CD4-positive, alpha-beta T cell treated with Interleukin-10 for 1 hour (primary cell): ENCODE measurements around the gene CIC.
A peak's percentile ranks its signal among the peaks of the same experiment; 100 is the strongest.
"Not testable (repeated sequence)": the region's sequence is repeated elsewhere in the genome, so short reads cannot be mapped to it uniquely, and the experiment has no call there.

ENCODE experiments used
- DNase-seq: peaks from one replicate; pipeline ENCODE4 v3.0.0-alpha.2; 2020

Gene CIC

DNA sequence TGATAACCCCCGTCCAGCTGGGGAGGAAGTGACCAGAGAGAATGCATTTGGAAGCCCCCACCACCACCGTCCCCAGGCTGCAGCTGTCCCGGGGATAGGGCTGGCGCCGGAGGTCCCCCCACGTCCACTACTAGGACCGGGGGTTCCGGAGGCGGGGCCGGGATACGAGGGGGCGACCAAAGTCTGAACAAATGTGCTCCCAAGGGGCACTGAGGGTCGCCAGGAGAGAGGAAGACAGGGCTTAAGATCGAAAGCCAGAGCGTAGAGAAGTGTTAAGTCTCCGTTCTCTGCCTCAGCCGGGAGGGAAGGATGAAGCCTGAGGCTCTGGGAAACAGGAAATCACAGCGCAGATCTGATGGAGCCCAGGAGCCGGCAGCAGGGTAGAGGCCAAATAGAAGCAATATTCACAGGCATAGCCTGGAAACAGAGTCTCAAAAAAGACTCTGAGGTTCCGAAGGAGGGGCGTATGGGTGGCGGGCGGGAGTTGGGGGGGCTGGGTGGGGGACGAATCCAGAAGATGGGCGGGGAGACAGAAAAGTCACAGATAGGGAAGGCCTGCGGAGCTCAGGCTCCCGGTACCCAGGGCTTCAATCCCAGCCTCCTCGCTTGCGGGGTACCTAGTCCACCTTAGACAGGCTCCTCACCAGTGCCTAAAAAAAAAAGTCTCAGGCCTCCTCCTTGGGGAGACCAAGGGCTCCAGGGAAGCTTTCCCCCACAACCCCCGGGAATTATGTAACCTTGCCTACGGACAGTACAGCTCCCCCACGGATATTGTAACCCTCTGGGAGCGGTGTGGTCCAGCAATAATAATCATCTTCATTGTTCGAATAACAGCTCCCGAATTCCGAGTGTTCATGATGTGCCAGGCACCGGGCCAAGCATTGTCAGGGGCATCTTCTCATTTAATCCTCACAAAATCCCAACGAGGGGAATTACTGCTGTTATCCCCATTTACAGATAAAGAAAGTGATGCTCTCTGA is 13.0 kb upstream of the CIC start:
- no peak for DNase-seq

DNA sequence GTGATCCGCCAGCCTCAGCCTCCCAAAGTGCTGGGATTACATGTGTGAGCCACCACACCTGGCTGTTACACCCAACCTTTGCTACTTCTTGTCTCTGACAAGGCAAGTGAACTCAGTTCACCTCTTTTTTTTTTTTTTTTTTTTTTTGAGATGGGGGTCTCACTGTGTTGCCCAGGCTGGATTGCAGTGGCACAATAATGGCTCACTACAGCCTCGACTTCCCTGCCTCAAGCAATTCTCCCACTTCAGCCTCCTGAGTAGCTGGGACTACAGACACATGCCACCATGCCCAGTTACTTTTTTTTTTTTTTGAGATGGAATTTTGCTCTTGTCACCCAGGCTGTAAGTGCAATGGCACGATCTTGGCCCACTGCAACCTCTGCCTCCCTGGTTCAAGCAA is 11.2 kb upstream of the CIC start:
- not testable (repeated sequence) for DNase-seq

DNA sequence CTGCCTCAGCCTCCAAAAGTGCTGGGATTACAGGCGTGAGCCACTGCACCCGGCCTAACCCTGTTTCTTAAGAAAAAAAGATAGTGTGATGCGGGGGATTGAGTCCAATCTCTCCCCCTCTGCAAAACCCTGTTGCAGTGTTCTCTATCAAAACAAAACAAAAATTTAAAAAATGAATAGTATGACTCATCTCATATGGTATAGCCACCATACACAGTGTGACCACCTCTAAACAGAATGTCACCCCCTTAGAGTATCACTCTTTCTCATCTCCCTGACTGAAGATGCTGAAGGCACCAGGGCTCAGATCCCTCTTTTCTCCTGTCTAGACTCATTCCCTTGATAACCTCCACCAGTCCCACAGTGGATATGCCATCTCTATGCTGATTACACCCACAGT is 7.3 kb upstream of the CIC start:
- no peak for DNase-seq

DNA sequence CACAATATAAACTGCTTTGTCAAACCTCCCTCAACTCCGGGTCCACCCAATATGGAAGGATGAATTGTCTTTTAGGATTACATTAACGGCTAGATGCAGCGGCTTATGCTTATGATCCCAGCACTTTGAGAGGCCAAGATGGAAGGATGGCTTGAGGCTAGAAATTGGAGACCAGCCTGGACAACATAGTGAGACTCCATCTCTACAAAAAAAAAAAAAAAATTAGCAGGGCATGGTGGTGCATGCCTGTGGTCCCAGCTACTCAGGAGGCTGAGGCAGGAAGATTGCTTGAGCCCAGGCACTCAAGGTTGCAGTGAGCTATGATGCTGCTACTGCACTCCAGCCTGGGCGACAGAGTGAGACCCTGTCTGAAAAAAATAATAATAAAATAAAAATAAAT is 2.9 kb upstream of the CIC start:
- DNase-seq: not testable (repeated sequence)

DNA sequence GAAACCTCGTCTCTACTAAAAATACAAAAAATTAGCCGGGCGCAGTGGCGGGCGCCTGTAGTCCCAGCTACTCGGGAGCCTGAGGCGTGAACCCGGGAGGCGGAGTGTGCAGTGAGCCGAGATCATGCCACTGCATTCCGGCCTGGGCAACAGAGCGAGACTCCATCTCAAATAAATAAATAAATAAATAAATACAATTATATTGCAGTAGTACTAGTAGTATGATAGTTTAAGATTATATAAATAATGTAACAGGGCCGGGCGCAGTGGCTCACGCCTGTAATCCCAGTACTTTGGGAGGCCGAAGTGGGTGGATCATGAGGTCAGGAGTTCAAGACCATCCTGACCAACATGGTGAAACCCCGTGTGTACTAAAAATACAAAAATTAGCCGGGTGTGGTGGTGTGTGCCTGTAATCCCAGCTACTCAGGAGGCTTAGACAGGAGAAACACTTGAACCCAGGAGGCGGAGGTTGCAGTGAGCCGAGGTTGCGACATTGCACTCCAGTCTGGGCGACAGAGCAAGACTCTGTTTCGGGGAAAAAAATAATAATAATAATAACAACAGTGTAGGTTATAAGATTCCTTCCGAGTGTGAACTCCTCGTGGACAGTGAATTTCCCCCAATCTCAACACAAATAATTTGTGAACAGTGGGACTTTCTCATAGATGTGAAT is 2.0 kb upstream of the CIC start:
- DNase-seq: not testable (repeated sequence)

DNA sequence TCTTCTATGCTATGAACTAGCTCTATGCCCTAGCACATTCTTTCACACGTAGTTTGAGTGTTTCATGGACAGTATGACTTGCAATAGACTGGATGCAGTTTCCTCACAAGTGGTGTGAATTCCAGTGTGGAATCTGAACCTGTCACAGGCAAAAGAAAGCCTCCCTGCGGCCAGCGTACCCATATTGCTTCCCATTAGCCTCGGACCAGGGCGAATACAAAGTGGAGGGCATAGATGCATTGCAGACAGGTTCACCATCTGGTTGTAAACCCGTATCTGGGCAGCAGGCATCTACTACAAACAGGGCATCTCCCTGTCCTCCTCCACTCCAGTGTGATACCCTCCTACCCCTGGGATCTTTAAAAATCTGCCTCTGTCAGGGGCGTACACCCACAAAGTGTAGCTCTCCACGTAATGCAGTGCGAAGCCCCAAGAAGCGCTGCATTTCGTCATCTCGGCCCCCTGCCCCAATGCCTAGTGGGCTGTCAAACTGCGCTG is 1.4 kb upstream of the CIC start:
- no peak for DNase-seq

DNA sequence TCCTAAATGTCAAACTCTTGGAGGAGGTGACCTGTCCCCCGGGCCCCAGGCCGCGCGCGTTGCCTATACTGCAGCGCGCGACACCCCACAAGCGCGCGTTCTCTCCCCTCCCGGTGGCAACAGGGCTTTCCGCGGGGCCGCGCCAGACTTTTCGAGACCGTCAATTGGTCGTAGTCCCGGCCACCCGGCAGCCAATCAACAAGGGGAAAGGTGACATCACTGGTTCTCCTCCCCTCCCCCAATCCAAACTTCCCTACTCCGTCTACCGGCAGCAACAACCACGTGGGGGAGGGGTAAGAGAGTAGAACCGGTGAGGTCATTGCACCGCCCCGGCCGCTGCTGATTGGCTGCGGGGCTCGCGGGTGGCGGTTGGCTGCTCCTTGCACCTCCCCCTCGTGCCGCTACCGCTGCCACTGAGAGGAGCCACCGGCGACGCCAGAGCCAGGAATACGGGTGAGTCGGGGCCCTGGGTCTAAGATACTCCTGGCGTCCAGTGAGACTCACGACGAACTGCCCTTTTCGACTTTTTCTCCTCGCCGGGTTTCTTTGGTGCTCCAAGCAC is 829 bp upstream of the CIC start:
- DNase-seq: peak; percentile 100

DNA sequence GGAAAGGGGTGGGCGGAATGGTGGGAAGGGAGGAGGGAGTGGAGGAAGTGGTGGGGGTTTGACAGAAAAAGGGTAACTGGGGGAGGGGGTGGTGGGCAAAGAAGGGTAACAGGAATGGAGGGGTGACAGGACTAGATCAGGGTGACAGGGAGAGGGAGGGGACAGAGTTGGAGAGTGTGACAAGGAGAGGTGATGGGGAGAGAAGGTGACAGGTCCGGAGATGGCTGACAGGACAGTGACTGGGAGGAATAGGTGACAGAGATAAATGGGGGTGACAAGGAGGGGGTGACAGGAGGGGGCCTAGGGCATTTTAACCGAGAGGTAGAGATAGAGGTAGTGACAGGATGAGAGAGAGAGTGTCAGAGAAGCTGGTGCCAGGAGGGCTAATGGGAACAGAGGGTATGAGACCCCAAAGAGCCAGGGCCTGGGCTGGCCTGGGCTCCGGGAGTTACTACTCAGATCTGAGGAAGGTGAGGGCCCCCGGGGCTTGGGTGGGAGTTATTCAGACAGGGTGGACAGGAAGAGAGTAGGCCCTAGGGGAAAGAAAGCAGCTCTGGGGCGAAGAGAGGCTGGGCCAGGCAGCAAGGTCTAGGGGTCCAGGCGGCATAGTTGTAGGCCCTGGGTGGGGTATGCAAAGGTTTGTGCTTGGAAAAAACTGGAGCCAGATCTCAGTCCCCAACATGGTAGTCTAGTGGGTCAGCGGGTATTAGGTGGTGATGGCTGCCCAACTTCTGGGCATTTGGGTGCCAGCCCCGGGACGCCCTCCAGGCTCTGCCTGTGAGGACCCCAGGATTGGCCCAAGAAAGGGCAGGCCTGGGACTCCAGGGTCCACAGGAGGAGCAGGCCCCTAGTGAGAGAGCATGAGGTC is 660 bp downstream of the CIC start:
- DNase-seq: peak; percentile 56

DNA sequence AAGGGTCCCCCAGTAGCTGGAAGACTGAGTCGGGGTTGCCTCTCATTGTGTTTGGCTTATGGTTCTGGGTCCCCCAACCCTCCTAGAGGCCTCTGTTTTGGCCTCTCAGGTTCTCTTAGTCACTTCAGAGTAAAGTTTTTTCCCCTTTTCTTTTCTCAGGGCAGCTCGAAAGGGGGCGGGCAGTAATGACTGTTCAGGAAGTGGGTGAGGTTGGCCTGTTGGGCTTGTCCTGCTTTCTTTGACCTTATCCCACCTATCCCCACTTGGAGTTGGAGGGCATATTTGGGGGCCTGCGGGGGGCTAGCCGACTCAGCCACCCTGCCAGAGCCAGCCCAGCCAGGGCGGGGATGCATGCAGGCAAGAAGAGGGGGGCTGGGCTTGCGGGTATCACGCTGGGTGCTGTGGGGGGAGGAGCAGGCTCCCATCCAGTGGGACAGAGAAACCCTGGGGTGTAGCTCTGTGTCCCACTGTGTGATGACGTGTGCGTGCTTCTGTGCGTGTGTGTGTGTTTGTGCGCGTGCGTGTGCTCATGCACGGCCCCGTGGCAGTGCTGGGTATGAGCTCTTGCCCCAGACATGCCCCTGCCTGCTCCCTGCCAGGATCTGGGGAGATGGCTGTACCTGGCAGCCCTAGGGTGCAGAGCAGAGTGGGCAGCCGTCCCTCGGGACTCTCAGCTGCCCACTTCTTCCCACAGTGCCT is 1.4 kb downstream of the CIC start:
- peak; percentile 87 for DNase-seq

DNA sequence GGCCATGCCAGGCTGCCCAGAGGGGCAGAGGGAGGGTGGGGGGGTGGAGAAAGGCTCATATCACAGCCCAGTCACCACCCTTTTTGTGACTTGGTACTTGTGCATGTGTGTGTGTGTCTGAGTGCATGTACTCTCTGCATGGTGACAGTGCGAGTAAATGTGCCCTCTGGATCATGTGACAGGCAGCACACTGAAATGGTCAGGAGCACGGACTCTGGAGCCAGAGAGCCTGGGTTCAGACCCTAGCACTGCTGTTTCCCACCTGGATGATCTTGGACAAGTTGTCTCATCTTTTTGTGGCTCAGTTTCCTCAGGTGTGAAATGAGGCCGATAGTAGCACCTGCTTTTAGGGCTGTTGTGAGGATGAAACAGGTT is 2.0 kb downstream of the CIC start:
- DNase-seq: no peak

DNA sequence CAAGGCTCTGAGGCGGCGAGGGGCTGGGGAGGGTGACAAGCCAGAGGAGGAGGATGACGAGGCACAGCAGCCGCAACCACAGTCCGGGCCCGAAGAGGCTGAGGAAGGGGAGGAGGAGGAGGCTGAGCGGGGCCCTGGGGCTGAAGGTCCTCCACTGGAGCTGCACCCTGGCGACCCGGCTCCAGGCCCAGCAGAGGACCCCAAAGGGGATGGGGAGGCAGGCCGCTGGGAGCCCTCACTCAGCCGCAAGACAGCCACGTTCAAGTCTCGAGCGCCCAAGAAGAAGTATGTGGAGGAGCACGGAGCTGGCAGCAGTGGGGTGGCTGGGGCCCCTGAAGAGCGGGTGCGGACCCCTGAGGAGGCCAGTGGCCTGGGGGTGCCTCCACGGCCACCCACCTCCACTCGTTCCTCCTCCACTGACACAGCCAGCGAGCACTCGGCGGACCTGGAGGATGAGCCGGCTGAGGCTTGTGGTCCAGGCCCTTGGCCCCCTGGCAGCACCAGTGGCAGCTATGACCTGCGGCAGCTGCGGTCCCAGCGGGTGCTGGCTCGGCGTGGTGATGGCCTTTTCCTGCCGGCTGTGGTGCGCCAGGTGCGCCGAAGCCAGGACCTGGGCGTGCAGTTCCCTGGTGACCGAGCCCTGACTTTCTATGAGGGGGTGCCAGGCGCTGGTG is 2.9 kb downstream of the CIC start:
- DNase-seq: no peak

DNA sequence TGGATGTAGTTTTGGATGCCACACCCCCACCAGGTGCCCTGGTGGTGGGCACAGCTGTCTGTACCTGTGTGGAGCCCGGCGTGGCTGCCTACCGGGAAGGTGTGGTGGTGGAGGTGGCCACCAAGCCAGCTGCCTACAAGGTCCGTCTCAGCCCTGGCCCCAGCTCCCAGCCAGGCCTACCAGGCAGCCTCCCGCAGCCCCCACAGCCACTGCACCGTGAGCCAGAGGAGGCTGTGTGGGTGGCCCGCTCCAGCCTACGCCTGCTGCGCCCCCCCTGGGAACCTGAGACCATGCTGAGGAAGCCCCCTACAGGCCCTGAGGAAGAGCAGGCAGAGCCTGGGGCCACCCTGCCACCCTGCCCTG is 3.5 kb downstream of the CIC start:
- DNase-seq: no peak

DNA sequence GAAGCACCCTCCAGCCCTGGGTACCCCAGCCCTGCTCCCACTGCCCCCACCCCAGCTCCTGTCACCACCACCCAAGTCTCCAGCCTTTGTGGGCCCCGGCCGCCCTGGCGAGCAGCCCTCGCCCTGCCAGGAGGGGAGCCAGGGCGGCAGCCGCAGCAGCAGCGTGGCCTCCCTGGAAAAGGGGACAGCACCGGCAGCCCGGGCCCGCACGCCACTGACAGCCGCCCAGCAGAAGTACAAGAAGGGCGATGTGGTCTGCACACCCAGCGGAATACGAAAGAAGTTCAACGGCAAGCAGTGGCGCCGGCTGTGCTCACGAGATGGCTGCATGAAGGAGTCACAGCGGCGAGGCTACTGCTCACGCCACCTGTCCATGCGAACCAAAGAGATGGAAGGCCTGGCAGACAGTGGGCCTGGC is 3.9 kb downstream of the CIC start:
- no peak for DNase-seq

DNA sequence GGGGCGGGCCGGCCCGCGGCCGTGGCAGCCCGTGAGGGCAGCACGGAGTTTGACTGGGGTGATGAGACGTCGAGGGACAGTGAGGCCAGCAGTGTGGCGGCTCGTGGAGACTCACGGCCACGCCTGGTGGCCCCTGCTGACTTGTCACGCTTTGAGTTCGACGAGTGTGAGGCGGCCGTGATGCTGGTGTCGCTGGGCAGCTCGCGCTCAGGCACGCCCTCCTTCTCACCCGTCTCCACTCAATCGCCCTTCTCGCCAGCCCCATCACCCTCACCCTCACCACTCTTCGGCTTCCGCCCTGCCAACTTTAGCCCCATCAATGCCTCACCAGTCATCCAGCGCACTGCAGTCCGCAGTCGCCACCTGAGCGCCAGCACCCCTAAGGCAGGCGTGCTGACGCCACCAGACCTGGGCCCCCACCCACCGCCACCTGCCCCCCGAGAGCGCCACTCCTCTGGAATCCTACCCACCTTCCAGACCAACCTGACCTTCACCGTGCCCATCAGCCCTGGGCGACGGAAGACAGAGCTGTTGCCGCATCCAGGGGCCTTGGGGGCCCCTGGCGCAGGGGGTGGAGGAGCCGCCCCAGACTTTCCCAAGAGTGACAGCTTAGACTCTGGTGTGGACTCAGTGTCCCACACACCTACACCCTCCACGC is 4.5 kb downstream of the CIC start:
- no peak for DNase-seq

DNA sequence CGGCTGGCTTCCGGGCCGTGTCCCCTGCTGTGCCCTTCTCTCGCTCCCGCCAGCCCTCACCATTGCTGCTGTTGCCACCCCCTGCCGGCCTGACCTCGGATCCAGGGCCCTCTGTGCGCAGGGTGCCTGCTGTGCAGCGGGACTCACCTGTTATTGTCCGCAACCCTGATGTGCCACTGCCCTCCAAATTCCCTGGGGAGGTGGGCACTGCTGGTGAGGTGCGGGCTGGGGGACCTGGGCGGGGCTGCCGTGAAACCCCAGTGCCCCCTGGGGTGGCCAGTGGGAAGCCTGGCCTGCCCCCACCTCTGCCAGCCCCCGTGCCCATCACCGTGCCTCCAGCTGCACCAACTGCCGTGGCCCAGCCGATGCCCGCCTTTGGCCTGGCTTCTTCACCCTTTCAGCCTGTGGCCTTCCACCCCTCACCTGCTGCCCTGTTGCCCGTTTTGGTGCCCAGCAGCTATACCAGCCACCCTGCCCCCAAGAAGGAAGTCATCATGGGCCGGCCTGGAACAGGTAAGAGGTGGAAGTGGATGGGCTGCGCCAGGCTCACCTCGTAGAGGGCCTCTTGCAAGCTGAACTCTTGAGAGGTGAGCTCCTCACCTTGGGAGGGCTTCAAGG is 5.1 kb downstream of the CIC start:
- DNase-seq: no peak

DNA sequence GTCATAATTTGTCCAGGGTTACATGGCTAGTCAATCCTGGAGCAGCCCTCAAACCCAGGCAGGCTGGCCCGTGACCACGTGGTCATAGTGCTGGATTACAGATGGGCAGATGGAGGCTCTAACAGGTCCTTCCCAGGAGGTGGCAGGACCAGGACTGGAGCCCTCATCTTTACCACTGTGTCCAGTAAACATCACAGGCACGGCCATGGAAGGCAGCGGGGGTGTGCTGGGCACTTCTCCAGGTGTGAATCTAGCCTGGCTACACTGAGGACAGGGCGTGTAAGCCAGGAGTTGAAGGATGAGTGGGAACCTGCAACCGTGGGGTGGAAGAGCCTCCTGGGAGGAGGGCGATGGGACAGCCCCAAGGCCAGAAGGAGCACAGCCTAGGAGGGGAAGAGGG is 6.1 kb downstream of the CIC start:
- no peak for DNase-seq

DNA sequence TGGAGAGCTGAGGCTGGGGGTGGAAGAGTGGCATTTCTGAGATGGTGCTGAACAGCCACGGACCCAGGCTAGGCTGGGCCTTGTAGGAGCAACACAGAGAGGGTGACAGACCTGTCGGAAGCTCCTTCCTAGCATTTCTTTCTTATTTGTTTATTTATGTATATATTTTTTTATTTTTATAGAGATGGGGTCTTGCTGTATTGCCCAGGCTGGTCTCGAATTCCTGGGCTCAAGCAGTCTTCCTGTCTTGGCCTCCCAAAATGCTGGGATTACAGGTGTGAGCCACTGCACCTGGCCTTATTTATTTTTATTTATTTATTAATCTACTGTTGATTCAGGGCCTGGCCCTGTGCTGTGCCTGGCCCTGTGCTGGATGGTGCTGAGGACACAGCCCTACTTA is 6.5 kb downstream of the CIC start:
- no peak for DNase-seq

DNA sequence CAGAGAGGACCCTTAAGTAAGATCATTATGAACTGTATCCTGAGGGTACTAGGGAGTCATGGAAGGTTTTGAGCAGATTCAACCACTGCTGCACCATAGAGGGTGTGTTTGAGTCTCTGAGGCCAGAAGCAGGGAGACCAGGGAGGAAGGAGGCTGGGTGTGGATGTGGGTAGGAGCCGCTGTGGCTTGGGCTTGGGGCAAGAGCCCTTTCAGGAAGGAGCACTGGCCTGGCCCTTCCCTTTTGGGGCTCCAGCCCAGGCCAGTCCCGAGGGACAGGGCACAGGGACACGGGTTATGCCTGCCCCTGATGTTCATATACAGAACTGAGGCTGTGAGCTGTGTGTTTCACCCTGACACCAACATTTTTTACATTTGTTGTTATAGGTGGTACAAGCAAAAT is 7.2 kb downstream of the CIC start:
- DNase-seq: no peak

DNA sequence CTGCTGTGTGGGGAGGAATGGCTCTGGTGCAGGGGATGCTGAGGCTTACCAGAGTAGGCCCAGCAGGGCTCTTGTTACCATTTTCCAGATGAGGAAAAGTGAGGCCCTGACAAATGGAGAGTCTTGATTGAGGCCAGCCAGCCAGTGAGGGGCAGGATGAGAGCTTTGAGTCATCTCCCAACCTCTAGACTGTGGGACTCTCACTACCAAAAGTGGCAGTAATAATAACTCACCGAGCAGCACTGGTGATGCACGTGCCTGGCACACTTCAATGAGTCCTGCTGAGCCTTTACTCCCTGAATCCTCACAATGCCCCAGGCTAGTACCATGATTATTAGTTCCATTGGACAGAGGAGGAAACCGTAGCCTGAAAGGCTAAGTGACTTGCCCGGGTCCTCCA is 7.8 kb downstream of the CIC start:
- no peak for DNase-seq

DNA sequence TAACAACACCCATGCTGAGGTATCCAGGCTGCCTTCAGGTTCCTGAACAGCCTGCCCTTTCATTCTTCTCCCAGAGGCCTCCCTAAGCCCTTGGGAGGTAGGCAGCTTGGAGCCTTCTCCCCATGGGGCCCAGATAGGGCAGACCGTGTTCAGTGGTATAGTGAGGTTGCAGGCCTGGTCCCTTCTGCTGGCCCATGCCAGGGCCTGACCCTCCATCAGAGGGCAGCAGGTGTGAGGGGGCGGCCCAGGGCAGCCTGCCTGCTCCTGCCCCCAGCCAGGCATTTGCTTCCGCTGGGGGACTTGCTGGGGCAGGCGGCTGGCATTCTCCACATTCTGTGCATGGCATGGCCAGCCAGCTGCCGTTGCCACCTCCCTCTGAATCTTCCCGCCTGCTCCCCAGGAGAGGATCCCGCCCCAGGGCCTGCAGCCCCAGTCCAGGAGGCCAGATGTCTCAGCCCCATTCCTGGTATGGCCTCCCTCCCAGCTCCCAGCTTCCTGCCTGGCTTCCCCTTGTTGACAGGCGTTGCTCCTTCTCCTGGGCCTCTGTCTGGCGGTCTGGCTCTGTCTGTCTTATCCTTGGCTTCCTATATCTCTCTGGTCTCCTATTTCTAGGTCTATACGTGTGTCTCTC is 8.9 kb downstream of the CIC start:
- DNase-seq: no peak
